Measurements from ENCODE around the gene MOCS3. TPM values are rescaled to one million over a fixed set of nuclear protein-coding genes. Genes with fewer than 3 reads are reported as not detected.

Gene MOCS3
- total and polyA plus RNA-seq, 2 of the 4 experiments (the other 2 are of a cell fraction), result 3.3 to 9.9 TPM

DNA sequence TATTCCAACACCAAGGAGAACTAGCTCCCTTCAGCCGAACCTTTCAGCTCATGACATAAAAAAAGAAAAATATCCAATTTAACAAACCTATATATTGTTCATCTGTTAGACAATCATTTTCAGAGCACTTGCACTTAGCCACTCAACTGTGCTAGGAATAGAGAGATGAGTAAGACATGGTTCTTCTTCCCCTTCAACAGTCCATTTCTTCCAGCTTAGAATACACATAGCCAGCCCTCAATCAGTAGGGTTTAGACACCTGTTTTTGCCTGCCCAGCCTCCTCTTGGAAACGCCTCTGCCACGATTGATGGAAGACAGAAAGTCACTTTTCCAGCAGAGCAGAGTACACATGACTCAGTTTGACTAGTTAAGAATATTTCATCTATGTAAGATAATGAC lies 49.2 kb upstream of the MOCS3 start:
- Histone ChIP-seq H4K8ac (ENCODE audit: low read depth in 2 of 2, low read length in 2 of 2) (no peak overlapping the region), H3K36me3 (ENCODE audit: control insufficient read depth, insufficient read depth, low read length) (peaks cover 2% of the 10 kb centered on the region), H3K4me3 (ENCODE audit: insufficient read depth, low read depth, low read length) (no peak overlapping the region), H3K4me2 (ENCODE audit: low read depth, low read length) (no peak overlapping the region), H2BK15ac (ENCODE audit: low read depth, low read length) (no peak overlapping the region), H3K27ac (ENCODE audit: insufficient read depth, low read length) (no peak overlapping the region), H3K14ac (replicated peaks; ENCODE audit: low read depth, low read length) (no peak overlapping the region), H2BK5ac (ENCODE audit: low read depth, low read length, poor library complexity, severe bottlenecking) (no peak overlapping the region), H3K56ac (ENCODE audit: extremely low read depth, insufficient read depth, low read length) (no peak overlapping the region), H3K4ac (ENCODE audit: low read depth, low read length) (no peak overlapping the region), H3K9me3 (ENCODE audit: control insufficient read depth, insufficient read depth, low read length) (no peaks in the 10 kb centered on the region), H2AK5ac (ENCODE audit: low read depth, low read length) (no peak overlapping the region), H3K9me1 (ENCODE audit: insufficient read depth, low read length) (peaks cover 22% of the 10 kb centered on the region), H4K5ac (ENCODE audit: low read depth, low read length) (no peak overlapping the region), H2BK20ac (ENCODE audit: low read depth, low read length) (no peak overlapping the region), H3K79me1 (ENCODE audit: low read depth in 1 of 2, low read length in 2 of 2) (peaks cover 6 to 63% of the 10 kb centered on the region in 2 experiments; a peak in 3 of 4 replicates), H4K20me1 (ENCODE audit: insufficient read depth, low read length) (peaks cover 90% of the 10 kb centered on the region), H3K18ac (ENCODE audit: low read depth, low read length) (no peak overlapping the region), H2BK120ac (ENCODE audit: low read depth, low read length) (no peak overlapping the region), H2AFZ (replicated peaks; ENCODE audit: low read length, poor library complexity) (no peak overlapping the region), H2AK9ac (replicated peaks; ENCODE audit: low read depth, low read length, poor library complexity) (no peak overlapping the region), H3K23ac (ENCODE audit: low read depth, low read length) (0 out of 2 replicates have a peak overlapping the region, but pooled peaks have one; percentile 63), H4K91ac (ENCODE audit: insufficient read depth, low read depth, low read length) (no peak overlapping the region), H3K9ac (ENCODE audit: low read depth, low read length) (no peak overlapping the region), H3K27me3 (ENCODE audit: control insufficient read depth, insufficient read depth, low read length) (no peaks in the 10 kb centered on the region), H3K4me1 (ENCODE audit: control insufficient read depth, insufficient read depth, low read length) (peaks cover 17% of the 10 kb centered on the region)
- ChIA-PET CTCF (no interaction called here), POLR2A (ENCODE audit: unreplicated experiment) (no interaction called here)
- intact Hi-C loops (cut with micrococcal nuclease), result no loop called here
- no TSS peak for BruUV-seq (replicated peaks)
- dilution Hi-C loops (cut with HindIII; ENCODE audit: low sequenced_read_pairs, unreplicated experiment), result loop anchor here (25.0 kb wide), 1 partner anchor 97 kb away; no protein-coding TSS in a partner anchor
- ATAC-seq (ENCODE audit: low read depth) (no peak), DNase-seq (no peak)
- no CpG with 5 or more reads among the region's 3 CpGs for WGBS, 2 experiments (ENCODE audit: extremely low coverage in 2 of 2, insufficient read length in 1 of 2)
- in situ Hi-C loops (cut with MboI; ENCODE audit: low sequenced_read_pairs), result no loop called here
- TF ChIP-seq RFX5 (IDR thresholded peaks at IDR 0.05; ENCODE audit: low read depth, low read length) (no peak), MAZ (IDR thresholded peaks at IDR 0.05; ENCODE audit: borderline replicate concordance, low read depth, low read length) (no peak), CHD1 (IDR thresholded peaks at IDR 0.05; ENCODE audit: low read depth, low read length) (no peak), FOS (IDR thresholded peaks at IDR 0.05; ENCODE audit: low read depth, low read length) (no peak), BHLHE40 (IDR thresholded peaks at IDR 0.05; ENCODE audit: low read depth, low read length) (no peak), CEBPB (IDR thresholded peaks at IDR 0.05; ENCODE audit: low read depth, low read length) (no peak), POLR2A (IDR thresholded peaks at IDR 0.05; ENCODE audit: low read depth, low read length) (no peak)
- TF ChIP-seq, protein P1, sequence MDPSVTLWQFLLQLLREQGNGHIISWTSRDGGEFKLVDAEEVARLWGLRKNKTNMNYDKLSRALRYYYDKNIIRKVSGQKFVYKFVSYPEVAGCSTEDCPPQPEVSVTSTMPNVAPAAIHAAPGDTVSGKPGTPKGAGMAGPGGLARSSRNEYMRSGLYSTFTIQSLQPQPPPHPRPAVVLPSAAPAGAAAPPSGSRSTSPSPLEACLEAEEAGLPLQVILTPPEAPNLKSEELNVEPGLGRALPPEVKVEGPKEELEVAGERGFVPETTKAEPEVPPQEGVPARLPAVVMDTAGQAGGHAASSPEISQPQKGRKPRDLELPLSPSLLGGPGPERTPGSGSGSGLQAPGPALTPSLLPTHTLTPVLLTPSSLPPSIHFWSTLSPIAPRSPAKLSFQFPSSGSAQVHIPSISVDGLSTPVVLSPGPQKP (IDR thresholded peaks at IDR 0.05; ENCODE audit: borderline replicate concordance, low read depth, low read length), result no peak
